Measurements from ENCODE around the gene AP2A2.
A peak's percentile ranks its signal among the peaks of the same experiment; 100 is the strongest.

Gene AP2A2

DNA sequence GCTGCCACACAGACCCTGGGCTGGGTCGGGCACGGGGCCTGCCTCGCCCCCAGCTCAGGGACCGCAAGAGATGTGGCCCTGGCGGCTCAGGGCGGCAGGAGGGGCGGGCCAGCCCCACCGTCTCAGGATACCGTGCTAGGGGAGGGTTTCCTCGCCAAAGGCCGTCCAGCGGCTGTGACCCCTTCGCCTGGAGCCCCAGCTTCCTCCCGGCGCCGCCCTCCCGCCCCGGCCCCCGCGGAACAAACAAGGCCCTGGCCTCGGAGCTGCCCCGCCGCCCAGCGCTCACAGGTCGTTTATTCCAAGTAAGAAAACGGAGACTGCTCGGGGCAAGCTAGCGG is 543 bp upstream of the AP2A2 start:
- no peak for TF ChIP-seq GATA3 (IDR thresholded peaks at IDR 0.05; ENCODE audit: low read depth, low read length)

DNA sequence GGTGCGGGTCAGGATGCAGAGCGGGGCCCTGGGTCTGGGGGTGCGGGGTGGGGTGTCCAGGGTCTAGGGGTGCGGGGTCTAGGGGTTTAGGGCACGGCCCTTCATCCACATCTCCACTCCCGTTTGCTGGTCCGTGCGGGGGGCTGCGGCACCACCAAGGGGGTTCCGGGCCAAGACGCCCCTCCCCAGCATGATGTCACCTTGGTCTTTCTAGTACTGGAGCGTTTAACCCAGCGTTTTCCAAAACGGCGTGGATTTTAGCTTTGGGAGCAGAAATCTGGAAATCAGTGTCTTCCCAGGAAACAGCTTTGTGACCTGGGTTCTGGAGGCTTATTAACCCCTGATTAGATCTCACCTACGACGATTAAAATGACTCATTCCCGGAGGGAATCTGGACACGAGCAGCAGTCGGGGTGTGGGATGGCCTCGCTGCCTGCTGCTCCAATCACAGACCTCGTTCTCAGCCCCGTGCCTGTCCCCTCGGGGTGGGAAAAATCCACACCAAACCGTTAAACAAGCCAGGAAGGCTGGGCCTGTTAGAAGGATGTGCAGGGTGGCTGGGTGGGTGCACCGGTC is 759 bp downstream of the AP2A2 start:
- TF ChIP-seq GATA2 (IDR thresholded peaks at IDR 0.05; ENCODE audit: low read depth, low read length), result peak; percentile 80
- TF ChIP-seq GATA3 (IDR thresholded peaks at IDR 0.05; ENCODE audit: low read depth, low read length), result 0 out of 2 replicates have a peak, but pooled peaks have one; percentile 22

DNA sequence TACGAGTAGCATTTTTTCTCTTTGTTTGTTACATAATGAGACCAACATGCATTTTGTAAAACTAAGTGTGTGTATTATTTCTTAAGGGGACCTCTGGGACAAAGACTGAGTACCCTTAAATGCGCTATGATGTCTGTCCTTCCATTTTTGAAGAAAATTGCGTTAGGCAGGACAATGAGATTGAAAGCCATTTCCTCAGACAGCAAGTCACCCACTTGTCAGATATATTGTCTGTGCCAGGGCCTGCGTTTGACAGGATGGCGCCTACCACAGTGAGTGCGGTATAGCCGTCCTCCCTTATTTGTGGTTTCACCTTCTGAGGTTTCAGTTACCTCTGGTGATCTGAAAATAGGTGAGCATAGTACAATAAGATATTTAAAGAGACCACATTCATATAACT is 2.2 kb downstream of the AP2A2 start:
- TF ChIP-seq GATA3 (IDR thresholded peaks at IDR 0.05; ENCODE audit: low read depth, low read length) (no peak), GATA2 (IDR thresholded peaks at IDR 0.05; ENCODE audit: low read depth, low read length) (no peak)

DNA sequence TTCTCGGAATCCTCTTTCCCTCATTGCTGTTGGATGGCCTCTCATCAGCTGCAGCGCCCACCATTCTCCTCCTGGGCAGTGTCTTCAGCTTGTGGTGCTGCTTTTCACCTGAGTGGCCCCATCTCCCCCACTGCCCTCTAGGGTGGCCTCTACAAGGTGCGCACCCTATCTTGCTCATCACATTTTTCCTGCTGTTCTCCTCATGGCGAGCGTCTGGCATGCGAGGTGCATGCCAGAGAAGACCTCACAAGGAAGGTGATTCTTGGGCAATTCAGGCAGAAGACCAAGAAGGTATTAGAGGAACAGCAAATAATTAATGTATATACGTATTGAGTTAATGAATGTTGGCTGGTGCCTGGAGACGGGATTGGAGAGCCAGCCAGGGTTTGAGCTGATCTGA is 3.1 kb downstream of the AP2A2 start:
- TF ChIP-seq GATA3 (IDR thresholded peaks at IDR 0.05; ENCODE audit: low read depth, low read length) (no peak), GATA2 (IDR thresholded peaks at IDR 0.05; ENCODE audit: low read depth, low read length) (no peak)

DNA sequence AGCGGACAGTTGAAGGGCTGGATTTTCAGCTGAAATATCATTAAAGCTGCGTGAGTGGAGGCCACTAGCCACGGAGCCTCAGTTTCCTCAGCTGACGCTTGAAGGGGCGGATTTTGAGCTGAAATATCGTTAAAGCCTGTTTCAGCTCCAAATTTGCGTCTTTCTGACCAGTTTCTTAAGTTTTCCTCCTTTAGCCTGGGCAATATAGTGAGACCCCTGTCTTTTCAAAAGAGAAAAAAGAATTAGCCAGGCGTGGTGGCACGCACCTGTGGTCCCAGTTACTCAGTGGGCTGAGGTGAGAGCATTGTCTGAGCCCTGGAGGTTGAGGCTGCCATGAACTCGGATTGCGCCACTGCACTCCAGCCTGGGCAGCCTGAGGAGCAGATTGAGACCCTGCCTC is 3.7 kb downstream of the AP2A2 start:
- TF ChIP-seq GATA3 (IDR thresholded peaks at IDR 0.05; ENCODE audit: low read depth, low read length) (no peak), GATA2 (IDR thresholded peaks at IDR 0.05; ENCODE audit: low read depth, low read length) (no peak)

DNA sequence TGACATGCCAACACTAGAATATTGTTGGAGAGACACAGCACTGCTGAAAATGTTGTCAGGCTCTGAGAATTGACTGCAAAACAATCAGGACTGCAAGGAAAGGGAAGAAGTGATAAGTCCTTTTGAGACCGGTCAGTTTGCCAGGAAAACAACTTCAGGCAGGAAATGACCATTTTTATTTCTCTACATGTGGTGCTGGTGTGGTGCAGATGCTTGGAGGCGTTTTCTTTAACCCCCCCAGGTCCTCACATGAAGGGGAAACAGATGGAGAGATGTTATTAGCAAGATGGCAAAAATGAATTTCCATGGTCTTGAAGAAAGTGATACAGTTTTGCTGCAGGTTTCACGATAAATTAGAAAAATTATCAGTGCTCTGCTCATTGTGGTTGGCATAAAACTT is 5.7 kb downstream of the AP2A2 start:
- TF ChIP-seq GATA2 (IDR thresholded peaks at IDR 0.05; ENCODE audit: low read depth, low read length) (no peak), GATA3 (IDR thresholded peaks at IDR 0.05; ENCODE audit: low read depth, low read length) (no peak)

DNA sequence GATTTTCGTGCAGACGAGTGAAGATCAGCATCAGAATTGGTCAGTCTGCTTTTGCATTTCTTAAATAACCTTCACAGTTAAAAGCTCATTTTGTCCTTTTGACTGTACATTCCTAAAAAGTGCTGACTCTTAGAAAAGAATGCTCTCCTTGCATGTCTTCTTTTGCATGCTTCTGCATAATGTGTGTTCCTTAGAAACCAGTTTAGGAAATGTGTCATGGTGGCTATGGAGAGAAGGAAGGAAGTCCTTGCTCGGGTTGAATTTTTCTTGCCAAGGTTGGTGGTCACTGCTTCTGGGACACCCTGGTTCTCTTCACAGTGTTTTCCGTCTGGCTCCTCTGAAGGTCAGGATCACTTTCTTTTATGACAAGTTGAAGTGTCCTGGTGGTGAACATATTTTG is 6.8 kb downstream of the AP2A2 start:
- TF ChIP-seq GATA2 (IDR thresholded peaks at IDR 0.05; ENCODE audit: low read depth, low read length) (no peak), GATA3 (IDR thresholded peaks at IDR 0.05; ENCODE audit: low read depth, low read length) (no peak)

DNA sequence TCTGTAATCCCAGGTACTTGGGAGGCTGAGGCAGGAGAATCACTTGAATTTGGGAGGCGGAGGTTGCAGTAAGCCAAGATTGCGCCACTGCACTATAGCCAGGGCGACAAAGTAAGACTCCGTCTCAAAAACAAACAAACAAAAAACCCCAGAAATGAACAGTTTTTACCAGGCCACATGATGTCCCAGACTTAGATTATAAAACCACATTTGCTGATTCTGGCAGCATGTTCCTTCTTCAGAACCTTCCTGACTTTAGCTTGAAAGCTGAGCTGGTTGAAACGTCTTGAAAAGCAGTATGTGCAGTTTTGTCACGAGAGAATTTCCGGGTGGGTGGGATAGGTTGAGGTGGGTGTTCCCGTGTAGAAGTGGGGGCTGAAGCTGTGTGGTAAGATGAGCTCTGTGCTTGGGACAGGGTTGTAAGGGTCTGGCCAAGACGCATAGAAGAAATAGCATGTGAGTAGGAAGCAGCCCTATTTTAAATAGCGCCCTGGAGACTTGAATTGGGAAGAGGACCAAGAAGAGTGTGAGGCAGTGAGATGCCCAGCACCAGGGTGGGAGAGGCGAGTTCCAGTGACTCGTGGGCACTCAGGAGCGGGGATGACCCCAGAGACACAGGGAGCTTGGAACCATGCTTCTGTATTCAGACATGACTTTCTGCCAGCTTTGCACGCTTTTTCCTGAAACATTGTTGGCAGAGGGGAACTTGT is 7.6 kb downstream of the AP2A2 start:
- no peak for TF ChIP-seq GATA2 (IDR thresholded peaks at IDR 0.05; ENCODE audit: low read depth, low read length)
- TF ChIP-seq GATA3 (IDR thresholded peaks at IDR 0.05; ENCODE audit: low read depth, low read length), result no peak

DNA sequence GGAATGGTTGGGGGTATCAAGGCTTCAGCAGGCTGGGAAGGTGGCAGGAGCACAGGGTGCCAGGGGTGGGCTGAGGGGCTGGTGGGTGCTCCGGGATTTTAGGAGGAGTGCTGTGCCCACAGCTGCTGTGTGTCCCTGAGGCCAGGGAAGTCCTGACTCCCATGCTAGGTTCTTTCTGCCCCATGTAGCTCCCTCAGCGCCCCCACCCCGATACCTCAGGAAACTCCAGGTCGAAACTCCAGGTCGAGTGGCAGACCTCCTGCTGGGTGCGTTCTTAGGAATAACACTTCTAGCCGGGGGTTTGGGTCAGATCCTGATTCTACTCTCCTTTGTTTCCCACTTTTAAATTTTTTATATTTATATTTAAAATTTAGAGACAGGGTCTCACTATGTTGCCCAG is 8.3 kb downstream of the AP2A2 start:
- TF ChIP-seq GATA2 (IDR thresholded peaks at IDR 0.05; ENCODE audit: low read depth, low read length) (no peak), GATA3 (IDR thresholded peaks at IDR 0.05; ENCODE audit: low read depth, low read length) (no peak)

DNA sequence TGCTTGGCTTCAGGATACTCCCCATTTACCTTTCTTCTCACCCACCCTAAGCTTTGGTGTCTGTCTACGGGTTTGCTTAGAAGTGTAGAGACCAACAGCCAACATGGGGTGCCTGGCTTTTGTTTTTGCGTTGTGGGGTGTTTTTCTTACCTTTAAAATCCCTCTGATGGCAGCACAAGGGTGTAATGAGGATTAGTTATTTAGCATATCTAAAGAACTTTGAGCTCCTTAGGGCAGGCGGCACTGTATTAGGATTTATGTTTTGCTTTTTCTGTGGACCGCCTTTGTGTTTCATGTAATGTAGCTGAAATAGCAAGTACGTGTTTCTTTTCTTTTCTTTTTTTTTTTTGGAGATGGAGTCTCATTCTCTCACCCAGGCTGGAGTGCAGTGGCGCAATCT is 8.9 kb downstream of the AP2A2 start:
- TF ChIP-seq GATA3 (IDR thresholded peaks at IDR 0.05; ENCODE audit: low read depth, low read length) (no peak), GATA2 (IDR thresholded peaks at IDR 0.05; ENCODE audit: low read depth, low read length) (no peak)

DNA sequence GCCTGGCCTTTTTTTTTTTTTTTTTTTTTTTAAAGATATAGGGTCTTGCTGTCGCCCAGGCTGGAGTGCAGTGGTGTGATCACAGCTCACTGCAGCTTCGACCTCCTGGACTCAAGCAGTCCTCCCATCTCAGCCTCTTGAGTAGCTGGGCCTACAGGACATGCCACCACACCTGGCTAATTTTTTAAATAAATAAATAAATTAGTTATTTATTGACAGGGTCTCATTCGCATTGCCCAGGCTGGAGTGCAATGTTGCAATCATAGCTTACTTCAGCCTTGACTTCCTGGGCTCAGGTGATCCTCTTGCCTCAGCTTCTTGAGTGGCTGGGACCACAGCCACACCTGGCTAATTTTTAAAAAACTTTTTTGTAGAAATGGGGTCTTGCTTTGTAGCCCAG is 10.5 kb downstream of the AP2A2 start:
- TF ChIP-seq GATA3 (IDR thresholded peaks at IDR 0.05; ENCODE audit: low read depth, low read length), result no peak
- no peak for TF ChIP-seq GATA2 (IDR thresholded peaks at IDR 0.05; ENCODE audit: low read depth, low read length)

DNA sequence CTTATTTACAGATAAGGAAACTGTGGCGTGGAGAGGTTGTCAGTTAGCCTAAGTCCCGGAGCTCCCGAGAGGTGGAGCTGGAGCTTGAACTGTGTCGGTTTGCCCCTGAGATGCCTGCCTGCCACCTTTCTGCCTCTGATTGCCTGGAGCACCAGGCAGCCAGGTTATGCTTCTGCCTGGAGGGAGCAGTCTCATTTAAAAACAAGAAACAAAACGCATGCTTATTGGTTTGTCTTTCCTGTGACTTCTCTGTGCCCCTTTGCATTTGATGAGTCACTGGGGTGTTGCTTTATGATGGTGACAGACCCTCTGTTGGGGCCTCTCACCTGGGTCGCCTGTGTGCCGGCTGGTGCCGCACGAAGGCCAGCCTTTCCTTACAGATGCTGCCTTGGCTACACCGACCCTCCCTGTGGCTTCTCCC is 12.2 kb downstream of the AP2A2 start:
- no peak for TF ChIP-seq GATA3 (IDR thresholded peaks at IDR 0.05; ENCODE audit: low read depth, low read length)
- TF ChIP-seq GATA2 (IDR thresholded peaks at IDR 0.05; ENCODE audit: low read depth, low read length), result no peak

DNA sequence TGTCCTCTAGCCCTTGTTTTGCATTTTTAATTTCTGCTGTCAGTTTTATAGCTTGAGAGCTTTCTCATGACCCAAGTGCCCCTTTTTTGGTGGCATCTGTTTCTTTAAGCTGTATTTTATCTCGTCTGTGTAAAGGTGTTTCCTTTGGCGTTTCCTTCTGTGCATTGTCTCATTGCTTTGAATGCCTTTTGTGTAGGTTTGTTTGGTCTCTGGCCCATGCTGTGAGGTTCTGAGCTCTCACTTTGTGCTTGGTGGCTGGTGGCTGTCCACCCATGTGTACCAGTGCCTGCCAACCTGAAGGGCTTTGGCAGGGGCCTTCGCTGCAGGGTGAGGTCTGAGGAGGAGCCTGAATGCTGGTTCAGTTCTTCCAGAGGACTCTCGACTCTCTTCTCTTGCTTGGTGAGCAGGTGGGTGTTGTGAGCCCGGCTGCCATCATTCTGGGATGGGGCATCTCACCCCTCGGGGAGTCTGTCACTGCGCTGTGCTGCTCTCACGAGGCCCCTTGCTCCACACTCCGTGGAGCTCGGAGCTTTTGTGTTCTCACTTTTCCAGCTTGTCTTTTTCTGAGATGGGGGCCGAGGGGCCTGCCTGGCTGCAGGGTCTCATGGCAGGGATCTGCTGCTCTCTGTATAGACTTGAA is 14.9 kb downstream of the AP2A2 start:
- TF ChIP-seq GATA2 (IDR thresholded peaks at IDR 0.05; ENCODE audit: low read depth, low read length), result no peak
- TF ChIP-seq GATA3 (IDR thresholded peaks at IDR 0.05; ENCODE audit: low read depth, low read length), result no peak

DNA sequence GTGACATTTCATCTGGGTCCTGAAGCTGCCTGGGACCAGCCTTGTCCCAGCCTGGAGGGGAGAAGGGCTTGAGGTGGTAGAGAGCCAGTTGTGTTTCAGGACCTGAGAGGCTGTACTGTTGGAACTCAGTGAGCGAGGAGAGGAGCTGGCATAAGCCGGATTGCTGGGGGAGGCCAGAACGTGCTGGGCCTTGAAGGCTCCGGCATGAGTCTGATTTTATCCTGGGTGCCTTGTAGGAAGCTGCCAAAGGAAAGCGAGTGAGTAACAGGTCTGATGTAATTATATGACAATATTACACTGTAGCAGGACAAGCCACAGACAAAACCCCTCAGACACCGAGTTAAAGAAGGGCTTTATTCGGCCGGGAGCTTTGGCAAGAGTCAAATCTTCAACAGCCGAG is 17.2 kb downstream of the AP2A2 start:
- TF ChIP-seq GATA2 (IDR thresholded peaks at IDR 0.05; ENCODE audit: low read depth, low read length) (no peak), GATA3 (IDR thresholded peaks at IDR 0.05; ENCODE audit: low read depth, low read length) (no peak)

Measured in SH-SY5Y (cell line).